ENCODE data around the gene TFAP2A. TPM values are rescaled to one million over a fixed set of nuclear protein-coding genes. Genes with fewer than 3 reads are reported as not detected.

TFAP2A gene
- total and polyA plus RNA-seq, 12 donors = 0.12 to 0.95 (median 0.20) TPM; not detected in 2

DNA sequence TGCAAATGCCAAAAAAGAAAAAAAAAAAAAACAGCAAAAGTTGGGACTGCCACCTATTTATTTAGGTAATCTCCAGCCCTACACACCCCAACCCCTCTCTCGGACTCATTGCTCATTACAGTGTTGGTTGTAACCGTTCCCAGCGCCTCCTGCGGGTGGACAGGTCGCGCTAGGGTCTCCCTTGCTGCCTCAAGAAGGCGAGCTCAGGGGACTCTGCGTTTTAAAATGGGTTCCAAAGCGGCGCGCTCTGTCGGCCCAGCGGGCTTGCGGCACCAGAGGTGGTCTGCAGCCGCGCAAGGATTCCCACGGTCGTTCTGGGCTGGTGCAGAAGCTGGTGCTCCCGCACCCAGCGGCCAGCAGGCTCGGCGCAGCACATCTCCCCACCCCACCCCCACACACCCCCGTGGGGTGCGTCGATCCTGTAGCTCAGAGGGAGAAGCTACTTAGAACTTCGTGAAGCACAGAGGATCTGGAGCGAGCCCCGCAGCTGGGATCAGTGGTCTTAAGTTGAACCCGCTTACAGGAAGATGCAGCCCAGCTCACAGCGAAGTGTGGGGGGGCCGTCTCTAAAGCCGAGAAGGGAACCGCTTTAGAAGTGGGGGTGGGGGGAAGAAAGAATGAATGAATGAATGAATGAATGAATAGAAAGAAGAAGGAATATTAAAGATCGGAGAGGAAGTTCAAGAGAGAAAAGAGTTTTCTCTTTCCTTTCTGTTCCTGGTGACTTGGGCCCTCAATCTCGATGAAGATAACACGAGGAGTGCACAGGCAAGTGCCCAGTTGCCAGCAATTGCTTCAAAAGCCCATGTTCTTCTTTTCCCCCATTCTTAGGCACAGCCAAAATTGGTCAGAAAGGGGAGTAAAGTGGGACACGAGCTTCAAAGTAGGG is 780 bp downstream of the TFAP2A start:
- Histone ChIP-seq H3K4me1 (peaks cover 11 to 66% (median 51%) of the 10 kb centered on the region in 9 donors), H3K4me3 (peak overlapping the region in 7 of 10 donors; percentile 2 to 72 (median 14)), H3K27me3 (peaks cover 61 to 100% (median 98%) of the 10 kb centered on the region in 7 donors), H3K27ac (no peak overlapping the region), H3K36me3 (no peaks in the 10 kb centered on the region), H3K9me3 (no peaks in the 10 kb centered on the region)
- 2 to 3% methylated on average over 37 of the region's 37 CpGs for WGBS, 2 donors
- TF ChIP-seq, protein P1, sequence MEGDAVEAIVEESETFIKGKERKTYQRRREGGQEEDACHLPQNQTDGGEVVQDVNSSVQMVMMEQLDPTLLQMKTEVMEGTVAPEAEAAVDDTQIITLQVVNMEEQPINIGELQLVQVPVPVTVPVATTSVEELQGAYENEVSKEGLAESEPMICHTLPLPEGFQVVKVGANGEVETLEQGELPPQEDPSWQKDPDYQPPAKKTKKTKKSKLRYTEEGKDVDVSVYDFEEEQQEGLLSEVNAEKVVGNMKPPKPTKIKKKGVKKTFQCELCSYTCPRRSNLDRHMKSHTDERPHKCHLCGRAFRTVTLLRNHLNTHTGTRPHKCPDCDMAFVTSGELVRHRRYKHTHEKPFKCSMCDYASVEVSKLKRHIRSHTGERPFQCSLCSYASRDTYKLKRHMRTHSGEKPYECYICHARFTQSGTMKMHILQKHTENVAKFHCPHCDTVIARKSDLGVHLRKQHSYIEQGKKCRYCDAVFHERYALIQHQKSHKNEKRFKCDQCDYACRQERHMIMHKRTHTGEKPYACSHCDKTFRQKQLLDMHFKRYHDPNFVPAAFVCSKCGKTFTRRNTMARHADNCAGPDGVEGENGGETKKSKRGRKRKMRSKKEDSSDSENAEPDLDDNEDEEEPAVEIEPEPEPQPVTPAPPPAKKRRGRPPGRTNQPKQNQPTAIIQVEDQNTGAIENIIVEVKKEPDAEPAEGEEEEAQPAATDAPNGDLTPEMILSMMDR (IDR thresholded peaks at IDR 0.05) = no peak
- no peak for DNase-seq
- no peak for ATAC-seq
- intact Hi-C loops (cut with DNase I) = no loop called here

- 3% methylated on average over 31 of the region's 31 CpGs for whole genome bisulfite sequencing, 2 donors
- TF ChIP-seq, protein P1 (IDR thresholded peaks at IDR 0.05) = no peak
- H3K4me1 ChIP-seq = peaks cover 11 to 64% (median 51%) of the 10 kb centered on the region in 9 donors
Measured at GRCh38 chr6:10413262-10413849, 1.5 kb downstream of the TFAP2A start.

DNA sequence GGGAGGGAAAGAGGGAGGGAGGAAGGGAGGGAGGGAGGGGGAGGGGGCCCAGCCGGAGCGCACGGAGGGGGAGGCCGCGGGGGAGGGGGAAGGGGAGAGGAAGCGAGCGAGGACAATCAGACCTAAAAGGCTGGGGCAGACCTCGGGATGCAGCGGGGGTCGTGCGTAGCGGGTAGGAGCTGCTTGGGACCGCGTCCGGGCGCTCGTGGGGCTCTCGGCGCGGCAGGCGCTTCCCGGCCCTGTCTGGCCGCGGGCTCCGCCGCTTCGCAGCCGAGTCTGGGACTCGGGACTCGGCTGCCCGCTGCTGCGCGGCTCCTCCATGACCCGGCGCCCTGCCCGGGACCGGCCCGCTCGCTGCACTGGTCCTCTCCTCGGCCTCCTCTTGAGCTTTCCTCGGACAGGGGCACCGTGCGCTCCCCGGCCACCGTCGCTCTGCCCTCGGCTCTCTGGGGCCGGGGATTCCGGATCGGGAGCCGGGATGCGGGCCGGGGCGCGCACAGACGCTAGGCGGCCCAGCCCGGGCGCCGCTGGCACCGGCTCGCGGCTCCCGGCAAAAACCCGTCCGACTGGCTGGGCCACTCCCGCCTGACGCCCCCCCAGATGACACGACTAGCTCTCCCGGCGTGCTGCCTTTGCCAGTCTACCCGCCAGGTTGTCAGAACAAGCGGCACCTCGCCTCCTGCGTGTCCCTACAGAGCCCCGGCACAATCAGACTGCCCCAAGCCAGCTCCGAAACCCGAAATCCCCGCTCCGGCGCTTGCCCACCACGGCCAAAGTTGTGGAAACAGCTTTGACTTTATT is 2.2 kb downstream of the TFAP2A start:
- peaks cover 11 to 64% (median 51%) of the 10 kb centered on the region in 9 donors for H3K4me1 ChIP-seq

More at GRCh38 chr6:10413262-10413849, 1.5 kb downstream of the TFAP2A start:
- Histone ChIP-seq H3K36me3 (no peaks in the 10 kb centered on the region), H3K27me3 (peaks cover 57 to 100% (median 98%) of the 10 kb centered on the region in 7 donors), H3K27ac (peak overlapping the region in 1 of 10 donors; percentile 3), H3K4me3 (peak overlapping the region; percentile 41 to 72 (median 64)), H3K9me3 (no peaks in the 10 kb centered on the region)
- intact Hi-C loops (cut with DNase I) = no loop called here
- ATAC-seq (no peak), DNase-seq (no peak)

More for the DNA sequence above, 2.2 kb downstream of the TFAP2A start:
- 0 to 1% methylated on average over 43 to 81 of the region's 82 CpGs for WGBS, 2 donors
- DNase-seq = no peak
- Histone ChIP-seq H3K9me3 (no peaks in the 10 kb centered on the region), H3K27ac (peak overlapping the region in 3 of 10 donors; percentile 3 to 26 (median 14)), H3K4me3 (peak overlapping the region; percentile 41 to 72 (median 64)), H3K27me3 (peaks cover 50 to 100% (median 98%) of the 10 kb centered on the region in 7 donors), H3K36me3 (no peaks in the 10 kb centered on the region)
- TF ChIP-seq, protein P1 (IDR thresholded peaks at IDR 0.05) = no peak
- intact Hi-C loops (cut with DNase I) = no loop called here
- ATAC-seq = peak; percentile 12 to 69 (median 50)

All from heart right ventricle (tissue), 16 donors.